ENCODE results near the gene GPS1.

GPS1 gene

GRCh38 chr17:82083009-82083408, 31.3 kb downstream of the GPS1 start:
- H3K27ac ChIP-seq: peak overlapping the region; percentile 96
- TF ChIP-seq, protein P1, sequence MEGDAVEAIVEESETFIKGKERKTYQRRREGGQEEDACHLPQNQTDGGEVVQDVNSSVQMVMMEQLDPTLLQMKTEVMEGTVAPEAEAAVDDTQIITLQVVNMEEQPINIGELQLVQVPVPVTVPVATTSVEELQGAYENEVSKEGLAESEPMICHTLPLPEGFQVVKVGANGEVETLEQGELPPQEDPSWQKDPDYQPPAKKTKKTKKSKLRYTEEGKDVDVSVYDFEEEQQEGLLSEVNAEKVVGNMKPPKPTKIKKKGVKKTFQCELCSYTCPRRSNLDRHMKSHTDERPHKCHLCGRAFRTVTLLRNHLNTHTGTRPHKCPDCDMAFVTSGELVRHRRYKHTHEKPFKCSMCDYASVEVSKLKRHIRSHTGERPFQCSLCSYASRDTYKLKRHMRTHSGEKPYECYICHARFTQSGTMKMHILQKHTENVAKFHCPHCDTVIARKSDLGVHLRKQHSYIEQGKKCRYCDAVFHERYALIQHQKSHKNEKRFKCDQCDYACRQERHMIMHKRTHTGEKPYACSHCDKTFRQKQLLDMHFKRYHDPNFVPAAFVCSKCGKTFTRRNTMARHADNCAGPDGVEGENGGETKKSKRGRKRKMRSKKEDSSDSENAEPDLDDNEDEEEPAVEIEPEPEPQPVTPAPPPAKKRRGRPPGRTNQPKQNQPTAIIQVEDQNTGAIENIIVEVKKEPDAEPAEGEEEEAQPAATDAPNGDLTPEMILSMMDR (conservative IDR thresholded peaks at IDR 0.05; ENCODE audit: low read depth): no peak
- DNase-seq (ENCODE audit: low spot score): no peak
- ChIA-PET POLR2A (ENCODE audit: low non-redundant PET) (no interaction called here), CTCF (interaction anchor here (0.6 kb wide), 1 partner anchor 16 kb away, joined by 4 read pairs; no protein-coding TSS in a partner anchor)

DNA sequence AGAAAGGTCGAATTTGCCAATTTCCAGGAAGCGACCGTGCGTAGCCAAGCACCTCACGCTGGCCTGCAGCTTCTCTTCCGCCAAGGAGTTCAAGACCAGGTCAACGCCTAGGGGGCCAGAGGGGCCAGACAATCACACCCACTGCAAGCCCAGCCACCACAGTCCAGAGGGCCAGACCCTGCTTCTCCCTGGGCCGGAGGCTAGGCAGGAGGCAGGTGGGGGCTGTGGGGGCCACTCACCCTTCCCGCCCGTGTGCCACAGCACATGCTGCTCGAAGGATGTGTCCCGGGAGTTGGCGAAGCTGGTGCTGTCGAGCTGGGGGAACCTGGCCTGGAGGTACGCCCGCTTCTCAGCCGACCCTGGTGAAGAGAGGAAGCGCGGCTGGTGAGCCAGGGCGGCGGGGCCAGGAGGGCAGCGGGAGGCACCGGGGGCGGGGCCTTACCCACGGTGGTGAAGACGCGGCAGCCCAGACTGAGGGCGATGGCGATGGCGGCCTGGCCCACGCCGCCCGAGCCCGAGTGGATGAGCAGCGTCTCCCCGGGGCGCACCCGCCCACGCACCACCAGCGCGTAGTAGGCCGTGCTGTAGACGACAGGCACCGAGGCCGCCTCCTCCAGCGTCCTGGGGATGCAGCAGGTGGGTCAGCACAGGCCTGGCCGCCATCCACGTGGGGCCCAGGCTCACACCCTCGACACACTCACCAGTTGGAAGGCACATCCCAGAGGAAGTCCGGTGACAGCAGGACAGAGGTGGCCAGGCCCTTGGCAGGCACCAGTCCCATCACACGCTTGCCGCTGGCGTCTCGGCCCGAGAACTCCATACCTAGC, 32.0 kb downstream of the GPS1 start:
- H3K27ac ChIP-seq: peak overlapping the region; percentile 96
- TF ChIP-seq, protein P1 (conservative IDR thresholded peaks at IDR 0.05; ENCODE audit: low read depth): no peak
- ChIA-PET CTCF (interaction anchor here (0.6 kb wide), 1 partner anchor 17 kb away, joined by 4 read pairs; no protein-coding TSS in a partner anchor), POLR2A (ENCODE audit: low non-redundant PET) (no interaction called here)
- DNase-seq (ENCODE audit: low spot score): no peak

GRCh38 chr17:82084373-82085030, 32.8 kb downstream of the GPS1 start:
- no peak for DNase-seq (ENCODE audit: low spot score)
- POLR2A ChIA-PET (ENCODE audit: low non-redundant PET): no interaction called here
- peak overlapping the region; percentile 96 for H3K27ac ChIP-seq
- TF ChIP-seq, protein P1 (conservative IDR thresholded peaks at IDR 0.05; ENCODE audit: low read depth): no peak
- CTCF ChIA-PET: interaction anchor here (0.6 kb wide), 1 partner anchor 11 kb away, joined by 3 read pairs; no protein-coding TSS in a partner anchor

DNA sequence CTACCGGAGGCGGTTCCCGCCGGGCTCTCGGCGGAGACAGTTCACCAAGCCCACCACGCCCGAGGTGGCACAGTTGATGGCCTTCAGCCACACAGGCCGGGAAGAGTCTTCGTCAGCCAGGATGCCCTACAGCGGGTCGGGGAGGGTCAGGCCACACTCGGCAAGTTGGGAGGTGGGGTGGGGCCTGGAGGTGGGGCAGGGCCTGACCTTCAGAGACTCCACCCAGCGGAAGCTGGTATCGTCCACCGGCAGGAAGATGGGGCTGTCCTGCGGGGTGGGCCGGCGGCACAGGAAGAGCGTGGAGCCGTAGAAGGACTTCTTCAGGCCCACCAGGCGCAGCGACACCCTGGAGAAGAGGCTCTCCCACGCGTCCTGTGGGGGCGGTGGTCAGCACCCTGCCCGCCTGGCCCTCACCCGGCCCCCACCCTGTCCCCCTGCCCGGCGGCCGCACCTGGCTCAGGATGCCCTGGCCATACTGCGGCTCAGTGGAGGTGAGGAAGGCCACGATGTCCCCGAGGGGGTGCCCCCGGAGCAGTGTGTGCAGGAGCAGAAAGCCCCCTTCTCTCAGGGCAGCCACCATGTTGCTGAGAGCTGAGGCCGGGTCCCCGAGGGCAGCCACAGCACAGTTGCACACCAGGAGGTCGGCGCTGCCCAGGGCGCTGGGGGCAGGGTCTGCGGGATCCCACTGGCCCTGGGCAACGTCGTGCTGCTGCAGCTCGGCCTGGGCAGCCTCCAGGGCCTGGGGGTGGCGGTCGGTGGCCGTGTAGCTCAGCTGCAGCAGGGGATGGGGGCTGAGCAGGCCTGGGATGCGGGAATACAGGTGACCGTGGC, 33.5 kb downstream of the GPS1 start:
- peak overlapping the region; percentile 96; the same call in 1 of the 2 replicates for H3K27ac ChIP-seq
- ChIA-PET CTCF (no interaction called here), POLR2A (ENCODE audit: low non-redundant PET) (no interaction called here)
- TF ChIP-seq, protein P1 (conservative IDR thresholded peaks at IDR 0.05; ENCODE audit: low read depth): no peak
- no peak for DNase-seq (ENCODE audit: low spot score)

GRCh38 chr17:82085931-82086764, 34.5 kb downstream of the GPS1 start:
- ChIA-PET POLR2A (ENCODE audit: low non-redundant PET) (no interaction called here), CTCF (interaction anchor here (0.6 kb wide), 1 partner anchor 267 kb away, joined by 3 read pairs; no protein-coding TSS in a partner anchor)
- no peak for DNase-seq (ENCODE audit: low spot score)
- TF ChIP-seq, protein P1 (conservative IDR thresholded peaks at IDR 0.05; ENCODE audit: low read depth): no peak
- peak overlapping the region; percentile 96 for H3K27ac ChIP-seq

Data from RWPE1 (cell line).